Prostate gland (tissue), 2 donors: ENCODE data around the gene CHST3. TPM values are rescaled to one million over a fixed set of nuclear protein-coding genes. Genes with fewer than 3 reads are reported as not detected.
"Not testable (repeated sequence)": the region's sequence is repeated elsewhere in the genome, so short reads cannot be mapped to it uniquely, and the experiment has no call there.

Experiments used
- DNase-seq: peaks from one replicate; pipeline ENCODE4 v3.0.0-alpha.2; 2019; ENCODE audit warnings: low spot score
- H3K27ac ChIP-seq, 2 donors: fragments of 200-600 bp; sonication (generic); 2 replicates each; pipeline ENCODE4 v1.5.1; 2017 to 2019
- H3K27me3 ChIP-seq: fragments of 200-600 bp; sonication (generic); replicated peaks from 2 replicates; pipeline ENCODE4 v1.5.1; 2019; ENCODE audit not compliant: insufficient read depth
- H3K36me3 ChIP-seq, 2 donors: fragments of 200-600 bp; sonication (generic); 1 replicate in 1 of 2; 2 replicates in 1 of 2; pipeline versions ENCODE4 v1.5.1 to v1.8.1; 2017 to 2019
- H3K4me1 ChIP-seq: fragments of 200-600 bp; sonication (generic); replicated peaks from 2 replicates; pipeline ENCODE4 v1.5.1; 2019
- H3K4me3 ChIP-seq, 2 donors: fragments of 200-600 bp; sonication (generic); 2 replicates each; pipeline ENCODE4 v1.5.1; 2017 to 2019
- H3K9me3 ChIP-seq: fragments of 200-600 bp; sonication (generic); 2 replicates; pipeline ENCODE4 v1.5.1; 2017
- CTCF ChIP-seq, 4 experiments: fragments of 200-600 bp in 2 of 4; fragments of 450-650 bp in 2 of 4; sonication (generic) in 2 of 4; IDR thresholded peaks; 1 replicate in 3 of 4; 2 replicates in 1 of 4; pipeline ENCODE4 v1.5.1; 2016 to 2019; ENCODE audit warnings: antibody characterized with exemption in 4 of 4, mild to moderate bottlenecking in 2 of 4, moderate library complexity in 2 of 4
- POLR2A ChIP-seq: fragments of 450-650 bp; IDR thresholded peaks from one replicate; pipeline ENCODE4 v1.6.1; 2016; ENCODE audit warnings: antibody characterized with exemption, mild to moderate bottlenecking
- POLR2AphosphoS5 ChIP-seq: sonication (generic); formaldehyde crosslinking; IDR thresholded peaks from one replicate; pipeline ENCODE4 v1.6.1; 2017; ENCODE audit warnings: antibody characterized with exemption
- WGBS: methylation state at CpG from one replicate; pipeline ENCODE4 v1.1.5; 2018; 5-methylcytosine and 5-hydroxymethylcytosine counted together
- intact Hi-C: fragments of 100-400 bp; cut with DNase I; formaldehyde crosslinking; loops from one replicate; pipeline ENCODE4 v1.14.2; 2022
- total RNA-seq, 2 donors: library from RNA; depleted of rRNA; stranded (reverse); fragments of >200 nt; gene quantifications; one replicate each; pipeline ENCODE4 v1.1.0, GENCODE V29; 2016

The CHST3 gene
- 100 to 1,000 TPM in 1 of 2 donors, 10 to 100 TPM in 1; 16.5 to 197 TPM for total RNA-seq

- DNase-seq = peak; percentile 41
- H3K27ac ChIP-seq = peak within 1 kb of the TSS; percentile 89 to 90
- peak within 1 kb of the TSS; percentile 61 to 65 for H3K4me3 ChIP-seq
- intact Hi-C loops = loop anchor here (2.0 to 10.0 kb wide), 3 partner anchors 45 to 363 kb away; partner anchors contain the start of genes ANAPC16 and ASCC1
- no peak for TF ChIP-seq CTCF (IDR thresholded peaks at IDR 0.05)
- peak; percentile 19 for TF ChIP-seq POLR2AphosphoS5
- TF ChIP-seq POLR2A = peak; percentile 23
- H3K27me3 ChIP-seq = no peaks in the 10 kb centered on the region
- no peaks in the 10 kb centered on the region for H3K9me3 ChIP-seq
- WGBS = under 1% methylated on average over 52 of the region's 77 CpGs
- H3K4me1 ChIP-seq = peaks cover 2% of the 10 kb centered on the region
- no peaks in the 10 kb centered on the region for H3K36me3 ChIP-seq
These were observed at the start of gene CHST3 for GRCh38 chr10:71964098-71964742. Gene CHST3 (plus strand): TSS chr10:71964395. CDS start chr10:72005843, 41,448 bp downstream.

- H3K4me3 ChIP-seq = no peak overlapping the region
- DNase-seq = no peak
- no peaks in the 10 kb centered on the region for H3K9me3 ChIP-seq
- no peaks in the 10 kb centered on the region for H3K27me3 ChIP-seq
- intact Hi-C loops = no loop called here
- H3K36me3 ChIP-seq = no peaks in the 10 kb centered on the region
- TF ChIP-seq CTCF (IDR thresholded peaks at IDR 0.05) (no peak), POLR2A (no peak), POLR2AphosphoS5 (no peak)
- no peak overlapping the region for H3K27ac ChIP-seq
- H3K4me1 ChIP-seq = no peaks in the 10 kb centered on the region
These were observed 47.4 kb upstream of the CHST3 start for GRCh38 chr10:71916827-71917226.

- H3K27ac ChIP-seq = no peak overlapping the region
- no peaks in the 10 kb centered on the region for H3K27me3 ChIP-seq
- no peak for DNase-seq
- H3K4me3 ChIP-seq = no peak overlapping the region
- TF ChIP-seq POLR2A (no peak), CTCF (IDR thresholded peaks at IDR 0.05) (no peak), POLR2AphosphoS5 (no peak)
- no peaks in the 10 kb centered on the region for H3K4me1 ChIP-seq
- H3K9me3 ChIP-seq = no peaks in the 10 kb centered on the region
- WGBS = 75% methylated on average over 7 of the region's 7 CpGs
- no peaks in the 10 kb centered on the region for H3K36me3 ChIP-seq
- intact Hi-C loops = no loop called here
These were observed 45.2 kb upstream of the CHST3 start for GRCh38 chr10:71918992-71919391.

- peak overlapping the region in 1 of 2 donors; percentile 0 for H3K27ac ChIP-seq
- WGBS = 57% methylated on average over 7 of the region's 7 CpGs
- H3K9me3 ChIP-seq, DNase-seq, H3K27me3 ChIP-seq, H3K4me1 ChIP-seq, H3K4me3 ChIP-seq, intact Hi-C loops, H3K36me3 ChIP-seq: not testable (repeated sequence)
These were observed 44.1 kb upstream of the CHST3 start for GRCh38 chr10:71919956-71920539.

- Histone ChIP-seq H3K4me1 (no peaks in the 10 kb centered on the region), H3K4me3 (no peak overlapping the region), H3K36me3 (no peaks in the 10 kb centered on the region), H3K27me3 (no peaks in the 10 kb centered on the region), H3K9me3 (no peaks in the 10 kb centered on the region), H3K27ac (peak overlapping the region in 1 of 2 donors; percentile 0)
- no peak for DNase-seq
- 50% methylated on average over 9 of the region's 9 CpGs for WGBS
- TF ChIP-seq POLR2A = no peak
- intact Hi-C loops = no loop called here
These were observed 43.5 kb upstream of the CHST3 start for GRCh38 chr10:71920540-71921323.
